Stimulated activated CD4-positive, alpha-beta T cell treated with anti-CD3 and anti-CD28 coated beads, Interleukin-4, amount 100 ng/mL, for 24 hours (primary cell): ENCODE measurements around the gene ZNF407.
"Not testable (repeated sequence)": the region's sequence is repeated elsewhere in the genome, so short reads cannot be mapped to it uniquely, and the experiment has no call there.

Source experiments
- DNase-seq: peaks from one replicate; pipeline ENCODE4 v3.0.0-alpha.2; 2020

ZNF407 gene

GRCh38 chr18:74944676-74945075 is 347.0 kb downstream of the ZNF407 start:
- no peak for DNase-seq

DNA sequence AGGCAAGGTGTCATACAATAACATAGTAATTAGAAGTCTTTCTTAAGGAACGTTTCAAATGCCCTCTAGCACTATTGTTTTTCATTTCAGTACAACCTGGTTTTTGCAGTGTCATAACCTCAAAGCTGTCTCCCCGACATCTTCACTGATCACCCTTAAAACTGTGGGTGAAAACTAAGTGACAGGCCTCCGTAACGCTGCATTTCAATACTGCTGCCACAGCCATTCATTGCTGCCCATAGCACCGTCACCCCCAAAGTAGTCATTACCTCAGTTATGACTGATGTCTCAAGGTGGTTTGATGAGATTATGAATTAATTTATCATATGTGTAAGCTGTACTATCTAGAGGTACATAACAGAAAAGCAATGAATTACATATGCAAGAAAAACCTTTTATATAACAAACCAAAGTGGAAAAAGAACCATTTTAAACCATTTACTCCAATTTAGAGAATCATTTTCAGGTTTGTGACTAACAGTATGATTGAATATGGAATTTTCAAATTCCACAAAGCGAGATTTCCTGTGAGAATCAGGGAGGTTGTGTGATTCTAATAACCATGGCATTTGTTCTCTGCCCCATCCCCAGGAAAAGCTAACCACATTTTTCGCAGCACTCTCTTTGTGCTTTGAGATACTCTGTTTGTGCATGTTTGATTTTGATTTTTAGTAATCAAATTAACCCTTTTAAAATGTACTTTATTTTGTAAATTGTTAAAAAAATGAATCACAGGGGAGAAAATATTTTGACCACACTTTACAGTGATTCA is 348.3 kb downstream of the ZNF407 start:
- no peak for DNase-seq

GRCh38 chr18:74946646-74947375 is 349.1 kb downstream of the ZNF407 start:
- DNase-seq, result no peak

DNA sequence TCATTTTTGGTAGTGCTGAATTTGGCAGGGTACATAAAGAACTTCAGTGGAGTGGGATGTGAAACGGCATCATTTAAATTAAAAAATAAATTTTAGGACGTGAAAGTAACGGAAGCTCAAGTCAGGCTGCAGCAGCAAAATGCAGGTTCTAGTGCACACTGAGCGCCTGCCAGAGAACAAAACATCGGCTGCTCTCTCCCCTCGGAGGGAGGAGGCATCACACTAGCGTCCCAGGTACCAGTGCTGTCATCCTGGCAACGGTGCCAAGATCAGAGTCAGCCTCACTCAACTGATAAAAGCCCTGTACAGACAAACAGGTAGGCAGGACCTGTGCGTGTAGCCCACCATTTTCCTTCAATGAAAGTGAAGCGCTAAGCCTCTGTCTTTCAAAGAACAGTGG is 349.7 kb downstream of the ZNF407 start:
- no peak for DNase-seq

- no peak for DNase-seq
These were observed 350.2 kb downstream of the ZNF407 start for GRCh38 chr18:74947875-74948274.

GRCh38 chr18:74949611-74950010 is 351.9 kb downstream of the ZNF407 start:
- no peak for DNase-seq

- DNase-seq, result no peak
These were observed 352.8 kb downstream of the ZNF407 start for GRCh38 chr18:74950479-74950878.

DNA sequence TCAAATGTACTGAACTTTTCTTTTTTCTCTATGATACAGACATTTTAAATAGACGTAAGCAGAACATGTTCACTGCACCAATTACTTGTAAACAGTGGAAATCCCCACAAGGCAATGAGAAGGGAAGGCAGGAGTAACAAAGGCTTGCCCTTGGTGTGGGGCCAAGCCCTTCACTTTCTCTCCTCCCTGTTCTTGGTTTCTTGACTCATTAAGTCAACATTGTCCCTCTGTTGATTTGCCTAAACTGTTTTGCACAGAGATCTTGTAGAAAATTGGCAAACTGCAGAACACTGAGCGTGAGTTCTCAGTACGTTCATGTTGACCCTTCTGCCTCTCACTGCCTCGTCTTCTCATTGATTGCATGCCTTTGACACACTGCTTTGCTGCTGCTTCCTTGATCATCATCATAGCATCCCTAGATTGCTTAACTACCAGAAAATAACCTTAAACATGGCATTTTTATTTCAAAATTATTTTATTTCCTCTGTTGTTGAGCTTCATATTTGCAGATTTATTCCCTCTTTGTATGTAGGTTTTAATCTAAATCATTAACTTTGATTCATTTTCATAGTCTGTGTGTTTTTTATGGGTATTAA is 353.6 kb downstream of the ZNF407 start:
- DNase-seq, result no peak

DNA sequence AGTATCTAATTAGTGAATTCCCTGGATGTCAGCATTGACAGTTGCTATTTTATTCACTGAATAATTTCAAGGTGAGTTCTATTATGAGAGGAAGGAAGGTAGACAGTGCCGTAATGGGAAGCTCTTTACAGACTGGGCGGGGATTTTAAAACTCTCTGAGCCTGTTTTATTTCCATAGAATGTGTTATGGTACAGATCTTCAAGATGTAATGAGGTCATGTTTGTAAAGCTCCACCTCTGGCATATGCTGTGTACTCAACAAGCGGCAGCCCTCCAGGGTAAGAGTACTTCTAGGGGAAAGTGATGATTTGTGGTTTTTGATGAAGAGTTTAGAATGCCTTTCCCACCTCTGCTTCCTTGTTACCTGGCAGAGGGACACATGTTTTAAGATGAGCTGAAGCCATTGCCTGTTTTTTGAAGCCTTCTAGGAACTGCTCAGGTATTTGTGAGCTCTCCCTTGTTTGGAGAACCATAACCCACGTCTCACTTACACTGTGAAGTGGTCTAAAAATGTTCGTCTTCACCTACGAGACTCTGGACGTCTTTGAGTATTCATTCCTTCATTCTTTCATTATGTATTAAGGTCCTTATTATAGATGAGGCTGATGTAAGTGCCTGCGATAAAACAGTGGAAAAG is 360.0 kb downstream of the ZNF407 start:
- no peak for DNase-seq

- DNase-seq, result no peak
These were observed 361.5 kb downstream of the ZNF407 start for GRCh38 chr18:74959216-74959615.

DNA sequence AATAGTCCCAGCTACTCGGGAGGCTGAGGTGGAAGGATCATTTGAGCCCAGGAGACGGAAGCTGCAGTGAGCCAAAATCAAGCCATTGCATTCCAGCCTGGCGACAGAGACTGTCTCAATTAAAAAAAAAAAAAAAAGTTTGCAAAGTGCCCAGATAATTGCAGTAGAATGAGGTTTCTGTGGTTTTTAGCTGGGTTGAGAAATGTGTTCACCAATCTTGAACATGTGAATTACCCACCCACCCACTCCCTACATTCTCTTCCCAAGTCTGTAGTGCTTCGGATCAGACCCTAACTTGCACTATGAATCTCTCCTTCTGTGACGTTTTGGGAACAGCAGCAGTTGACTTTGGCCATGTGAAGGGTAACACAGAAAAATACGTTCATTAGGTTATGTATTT is 363.9 kb downstream of the ZNF407 start:
- DNase-seq, result no peak

GRCh38 chr18:74963820-74964446 is 366.3 kb downstream of the ZNF407 start:
- DNase-seq, result no peak

DNA sequence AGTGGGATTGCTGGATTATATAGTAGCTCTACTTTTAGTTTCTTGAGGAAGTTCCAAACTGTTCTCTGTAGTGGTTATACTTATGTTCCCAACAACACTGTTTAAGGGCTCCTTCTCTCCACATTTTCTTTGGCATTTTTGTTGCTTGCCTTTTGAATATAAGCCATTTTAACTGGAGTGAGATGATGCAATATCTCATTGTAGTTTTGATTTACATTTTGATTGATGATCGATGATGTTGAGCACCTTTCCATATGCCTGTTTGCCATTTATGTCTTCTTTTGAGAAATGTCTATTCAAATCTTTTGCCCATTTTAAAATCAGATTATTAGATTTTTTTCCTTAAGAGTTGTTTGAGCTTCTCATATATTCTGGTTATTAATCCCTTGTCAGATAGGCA is 368.0 kb downstream of the ZNF407 start:
- DNase-seq, result no peak

DNA sequence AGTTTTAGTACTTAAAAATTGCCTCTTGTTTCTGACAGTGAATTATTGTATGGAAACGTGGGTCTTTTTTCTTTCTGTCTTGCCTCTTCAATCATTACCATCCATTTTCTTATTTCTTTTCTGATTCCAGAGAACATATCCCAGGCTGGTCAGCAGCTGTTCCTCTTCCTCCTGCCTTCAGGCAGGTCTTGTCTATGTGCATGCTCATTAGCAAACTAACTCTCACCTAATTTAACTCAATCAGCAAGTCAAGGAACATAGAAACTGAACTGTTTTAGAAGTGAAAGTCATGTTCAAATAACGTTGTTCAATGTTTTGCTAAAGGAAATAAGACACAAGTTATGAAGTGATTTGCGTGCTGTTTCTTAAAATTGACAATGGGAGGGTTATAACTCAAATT is 369.8 kb downstream of the ZNF407 start:
- no peak for DNase-seq

- DNase-seq, result no peak
These were observed 370.3 kb downstream of the ZNF407 start for GRCh38 chr18:74967979-74968378.

DNA sequence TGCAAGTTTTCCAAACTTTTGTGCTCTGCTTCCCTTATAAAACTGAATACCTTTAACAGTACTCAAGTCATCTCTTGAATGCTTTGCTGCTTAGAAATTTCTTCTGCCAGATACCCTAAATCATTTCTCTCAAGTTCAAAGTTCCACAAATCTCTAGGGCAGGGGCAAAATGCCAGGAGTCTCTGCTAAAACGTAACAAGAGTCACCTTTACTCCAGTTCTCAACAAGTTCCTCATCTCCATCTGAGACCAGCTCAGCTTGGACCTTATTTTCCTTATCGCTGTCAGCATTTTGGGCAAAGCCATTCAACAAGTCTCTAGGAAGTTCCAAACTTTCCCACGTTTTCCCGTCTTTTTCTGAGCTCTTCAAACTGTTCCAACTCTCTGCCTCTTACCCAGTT is 373.7 kb downstream of the ZNF407 start:
- not testable (repeated sequence) for DNase-seq

- not testable (repeated sequence) for DNase-seq
These were observed 374.1 kb downstream of the ZNF407 start for GRCh38 chr18:74971776-74972175.

DNA sequence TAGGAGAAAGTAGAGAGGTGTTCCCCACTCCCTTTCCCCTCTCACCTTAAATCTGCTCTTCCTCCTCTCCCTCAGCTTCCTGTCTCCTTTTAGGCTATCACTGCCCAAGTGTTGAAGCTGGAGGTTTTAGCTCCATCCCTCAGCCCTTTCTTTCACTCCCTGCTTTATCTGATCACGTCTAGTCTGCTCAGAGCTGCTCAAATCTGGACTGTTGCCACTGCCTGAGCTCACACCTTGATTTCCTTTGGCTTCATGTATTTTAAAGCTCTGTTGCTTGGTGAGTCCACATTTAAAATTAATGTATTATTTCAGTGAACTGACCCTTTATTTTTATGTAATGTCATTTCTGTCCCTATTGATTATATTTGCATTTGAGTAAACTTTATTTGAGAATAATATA is 374.7 kb downstream of the ZNF407 start:
- no peak for DNase-seq

DNA sequence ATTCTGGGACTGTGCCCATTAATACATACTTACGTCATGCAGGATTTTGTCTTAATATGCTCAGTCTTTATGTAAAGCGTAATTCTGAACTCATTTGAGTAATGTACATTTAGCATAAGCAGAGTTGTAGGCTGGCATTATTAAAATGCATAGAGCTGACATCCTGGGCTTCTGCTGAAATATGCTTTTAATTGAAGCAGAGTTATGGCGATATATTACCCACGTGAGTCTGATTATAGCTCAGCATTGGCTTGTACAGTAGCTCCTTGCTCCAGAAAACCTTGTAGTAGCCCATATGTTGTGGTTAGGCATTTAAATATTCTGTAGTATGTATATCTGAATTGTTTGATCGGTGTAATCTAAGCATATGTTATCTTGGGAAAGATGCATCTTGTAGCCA is 377.3 kb downstream of the ZNF407 start:
- DNase-seq, result no peak

- DNase-seq, result no peak
These were observed 378.8 kb downstream of the ZNF407 start for GRCh38 chr18:74976331-74976909.

GRCh38 chr18:74977041-74977440 is 379.4 kb downstream of the ZNF407 start:
- no peak for DNase-seq

- no peak for DNase-seq
These were observed 383.0 kb downstream of the ZNF407 start for GRCh38 chr18:74980669-74981068.

DNA sequence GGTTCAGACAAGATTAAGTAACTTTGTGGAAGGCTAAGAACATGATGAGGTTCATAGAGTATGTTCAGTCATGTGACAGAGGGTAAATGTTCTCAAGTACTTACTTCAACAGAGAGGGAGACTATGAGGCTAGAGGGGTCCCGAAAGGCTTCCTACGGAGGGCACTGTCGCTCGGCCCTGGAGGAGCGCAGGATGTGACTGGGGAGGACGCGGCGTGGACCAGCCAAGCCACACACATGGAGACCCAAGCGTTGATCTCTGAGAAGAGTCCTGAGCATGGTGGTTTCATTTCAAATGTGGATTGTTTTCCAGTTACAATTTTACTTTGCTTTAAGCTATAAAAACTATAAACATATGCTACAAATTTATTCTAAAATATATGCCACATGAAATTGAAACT is 383.8 kb downstream of the ZNF407 start:
- DNase-seq, result no peak
